Mammary epithelial cell (primary cell): ENCODE data around the gene NCOA3.

Experiments used
- EZH2 ChIP-seq: IDR thresholded peaks from 2 replicates; pipeline ENCODE4 v1.6.1; 2012; ENCODE audit warnings: low read length, inconsistent platforms, borderline replicate concordance
- TF ChIP-seq, protein P1 (sequence below), 2 donors: IDR thresholded peaks in 1 of 2; conservative IDR thresholded peaks in 1 of 2; 2 replicates each; pipeline ENCODE4 v1.5.1; 2011 to 2012; ENCODE audit warnings: inconsistent platforms in 2 of 2, low read length in 2 of 2, mild to moderate bottlenecking in 2 of 2, control low read depth in 1 of 2, low read depth in 1 of 2; ENCODE audit not compliant: insufficient read depth in 1 of 2; ENCODE audit errors: extremely low read depth in 1 of 2

DNA sequence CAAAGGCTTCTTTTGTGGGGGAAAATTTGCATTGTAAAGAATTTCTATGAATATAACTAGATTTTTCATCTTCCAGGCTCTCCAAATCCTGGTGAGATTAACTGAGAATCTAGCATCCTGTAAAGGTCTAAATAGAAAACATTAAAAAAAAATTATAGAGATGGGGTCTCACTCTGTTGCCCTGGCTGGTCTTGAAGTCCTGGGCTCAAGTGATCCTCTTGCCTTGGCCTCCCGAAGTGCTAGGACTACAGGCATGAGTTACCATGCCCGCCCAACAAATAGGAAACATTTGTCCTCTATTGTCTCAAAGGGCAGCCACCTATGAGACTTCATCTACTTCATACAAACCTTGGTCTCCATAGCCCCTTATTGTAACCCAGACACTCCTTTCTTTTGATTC, 25.2 kb upstream of the NCOA3 start:
- TF ChIP-seq, protein P1, sequence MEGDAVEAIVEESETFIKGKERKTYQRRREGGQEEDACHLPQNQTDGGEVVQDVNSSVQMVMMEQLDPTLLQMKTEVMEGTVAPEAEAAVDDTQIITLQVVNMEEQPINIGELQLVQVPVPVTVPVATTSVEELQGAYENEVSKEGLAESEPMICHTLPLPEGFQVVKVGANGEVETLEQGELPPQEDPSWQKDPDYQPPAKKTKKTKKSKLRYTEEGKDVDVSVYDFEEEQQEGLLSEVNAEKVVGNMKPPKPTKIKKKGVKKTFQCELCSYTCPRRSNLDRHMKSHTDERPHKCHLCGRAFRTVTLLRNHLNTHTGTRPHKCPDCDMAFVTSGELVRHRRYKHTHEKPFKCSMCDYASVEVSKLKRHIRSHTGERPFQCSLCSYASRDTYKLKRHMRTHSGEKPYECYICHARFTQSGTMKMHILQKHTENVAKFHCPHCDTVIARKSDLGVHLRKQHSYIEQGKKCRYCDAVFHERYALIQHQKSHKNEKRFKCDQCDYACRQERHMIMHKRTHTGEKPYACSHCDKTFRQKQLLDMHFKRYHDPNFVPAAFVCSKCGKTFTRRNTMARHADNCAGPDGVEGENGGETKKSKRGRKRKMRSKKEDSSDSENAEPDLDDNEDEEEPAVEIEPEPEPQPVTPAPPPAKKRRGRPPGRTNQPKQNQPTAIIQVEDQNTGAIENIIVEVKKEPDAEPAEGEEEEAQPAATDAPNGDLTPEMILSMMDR (conservative IDR thresholded peaks at IDR 0.05 in 1 of 2, IDR thresholded peaks at IDR 0.05 in 1 of 2; ENCODE audit: extremely low read depth in 1 of 2, insufficient read depth in 1 of 2, low read depth in 1 of 2, low read length in 2 of 2) = no peak
- no peak for TF ChIP-seq EZH2
